Spleen (tissue), 11 donors: Measurements from ENCODE around the gene AWAT1. TPM values are rescaled to one million over a fixed set of nuclear protein-coding genes. Genes with fewer than 3 reads are reported as not detected.
A peak's percentile ranks its signal among the peaks of the same experiment; 100 is the strongest.
"Not testable (repeated sequence)": the region's sequence is repeated elsewhere in the genome, so short reads cannot be mapped to it uniquely, and the experiment has no call there.

ENCODE experiments used
- DNase-seq: peaks from one replicate; pipeline ENCODE4 v3.0.0-alpha.2; 2020
- H3K27ac ChIP-seq, 8 donors: fragments of 200-600 bp; sonication (generic) in 7 of 8; 1 replicate in 4 of 8; 2 replicates in 4 of 8; pipeline versions ENCODE4 v1.5.0 to v1.8.0; 2016 to 2021; ENCODE audit warnings: inconsistent platforms in 4 of 8, mild to moderate bottlenecking in 4 of 8, moderate library complexity in 1 of 8
- H3K27me3 ChIP-seq, 7 donors: fragments of 200-600 bp; sonication (generic) in 6 of 7; replicated peaks in 1 of 7; 1 replicate in 4 of 7; 2 replicates in 3 of 7; pipeline versions ENCODE4 v1.5.0 to v1.8.0; 2016 to 2021; ENCODE audit warnings: inconsistent platforms in 3 of 7, mild to moderate bottlenecking in 1 of 7
- H3K36me3 ChIP-seq, 6 donors: fragments of 200-600 bp; sonication (generic) in 5 of 6; 1 replicate in 4 of 6; 2 replicates in 2 of 6; pipeline versions ENCODE4 v1.5.0 to v1.8.0; 2016 to 2021; ENCODE audit warnings: inconsistent platforms in 2 of 6
- H3K4me1 ChIP-seq, 6 donors: fragments of 200-600 bp; sonication (generic) in 5 of 6; 1 replicate in 3 of 6; 2 replicates in 3 of 6; pipeline versions ENCODE4 v1.5.0 to v1.8.0; 2016 to 2021; ENCODE audit warnings: inconsistent platforms in 3 of 6
- H3K4me3 ChIP-seq, 8 donors: fragments of 200-600 bp; sonication (generic) in 7 of 8; 1 replicate in 4 of 8; 2 replicates in 4 of 8; pipeline versions ENCODE4 v1.5.0 to v1.8.0; 2016 to 2021; ENCODE audit warnings: inconsistent platforms in 4 of 8, mild to moderate bottlenecking in 4 of 8, moderate library complexity in 2 of 8
- H3K9me3 ChIP-seq, 8 donors: fragments of 200-600 bp; sonication (generic) in 7 of 8; 1 replicate in 4 of 8; 2 replicates in 4 of 8; pipeline versions ENCODE4 v1.5.0 to v1.8.0; 2016 to 2021; ENCODE audit warnings: inconsistent platforms in 4 of 8
- POLR2A ChIP-seq, 3 donors: fragments of 450-650 bp; IDR thresholded peaks; one replicate each; pipeline ENCODE4 v1.5.1; 2017; ENCODE audit warnings: antibody characterized with exemption in 3 of 3, mild to moderate bottlenecking in 1 of 3
- POLR2AphosphoS5 ChIP-seq, 3 donors: sonication (generic); formaldehyde crosslinking; IDR thresholded peaks; one replicate each; pipeline ENCODE4 v1.5.1; 2017; ENCODE audit warnings: antibody characterized with exemption in 3 of 3
- WGBS, 5 donors: extraction: QIAGEN DNeasy Blood & Tissue Kit in 3 of 5; methylation state at CpG; one replicate each; pipeline versions ENCODE4 v1.1.5 to v1.1.7; 2013 to 2018; 5-methylcytosine and 5-hydroxymethylcytosine counted together
- intact Hi-C: fragments of 100-400 bp; cut with DNase I; formaldehyde crosslinking; loops from one replicate; pipeline ENCODE4 v1.15.0; 2023; ENCODE audit warnings: low total_unique reads
- polyA plus RNA-seq, 3 donors: library from polyadenylated mRNA; stranded (reverse); fragments of 200-250 nt; gene quantifications; one replicate each; pipeline ENCODE4 v1.2.1, GENCODE V29; 2013
- total RNA-seq, 7 donors: library from RNA; depleted of rRNA in 3 of 7; stranded (reverse); fragments of >200 nt in 3 of 7; fragmentation: NEBNext Ultra II Directional in 4 of 7; extraction: Animal tissue kit (Norgen Biotek cat#: 25700) in 4 of 7; gene quantifications; one replicate each; pipeline versions ENCODE4 v1.1.0 to v1.2.1, GENCODE V29; 2016 to 2021
- TF ChIP-seq, protein P1 (sequence below), 11 experiments: fragments of 200-600 bp in 7 of 11; fragments of 450-650 bp in 4 of 11; sonication (generic) in 4 of 11; IDR thresholded peaks in 8 of 11; conservative IDR thresholded peaks in 3 of 11; 1 replicate in 7 of 11; 2 replicates in 4 of 11; pipeline versions ENCODE4 v1.4.0 to v1.8.0; 2016 to 2021; ENCODE audit warnings: antibody characterized with exemption in 11 of 11, inconsistent platforms in 4 of 11, mild to moderate bottlenecking in 1 of 11
- donor health status: healthy with polysubstance abuse.
- donor health status: DM: no; HTN: no; CAD: no; lungs with moderate emphysema.
- donor health status: DM: no; HTN: no; CAD: no.
- donor health status: Bipolar disorder and iron deficiency.
- donor health status: healthy.
- donor health status: DM: no; HTN: no; CAD: no.
- donor health status: DM: yes; HTN: yes; CAD: no.

AWAT1 gene
- total and polyA plus RNA-seq, 10 donors, result not detected

DNA sequence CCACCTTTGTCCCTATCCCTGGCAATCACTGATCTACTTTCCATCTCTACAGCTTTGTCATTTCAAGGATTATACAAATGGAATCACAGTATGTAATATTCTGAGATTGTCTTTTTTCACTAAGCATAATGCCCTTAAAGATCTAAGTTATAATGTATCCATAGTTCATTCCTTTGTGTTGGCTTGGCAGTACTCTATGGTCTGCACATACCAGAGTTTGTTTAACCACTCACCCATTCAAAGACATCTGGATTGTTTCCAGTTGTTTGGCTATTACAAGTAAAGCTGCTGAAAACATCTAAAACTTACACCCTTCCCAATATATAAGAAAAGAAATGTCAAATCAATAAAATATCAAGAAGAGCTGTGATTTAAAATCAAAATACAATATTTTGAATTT is 26.0 kb upstream of the AWAT1 start:
- Histone ChIP-seq H3K4me3 (no peak overlapping the region), H3K9me3 (no peaks in the 10 kb centered on the region), H3K27ac (no peak overlapping the region), H3K4me1 (no peaks in the 10 kb centered on the region), H3K36me3 (no peaks in the 10 kb centered on the region), H3K27me3 (no peaks in the 10 kb centered on the region)
- no peak for DNase-seq
- intact Hi-C loops, result no loop called here
- TF ChIP-seq POLR2A (IDR thresholded peaks at IDR 0.05) (no peak), POLR2AphosphoS5 (IDR thresholded peaks at IDR 0.05) (no peak)
- TF ChIP-seq, protein P1, sequence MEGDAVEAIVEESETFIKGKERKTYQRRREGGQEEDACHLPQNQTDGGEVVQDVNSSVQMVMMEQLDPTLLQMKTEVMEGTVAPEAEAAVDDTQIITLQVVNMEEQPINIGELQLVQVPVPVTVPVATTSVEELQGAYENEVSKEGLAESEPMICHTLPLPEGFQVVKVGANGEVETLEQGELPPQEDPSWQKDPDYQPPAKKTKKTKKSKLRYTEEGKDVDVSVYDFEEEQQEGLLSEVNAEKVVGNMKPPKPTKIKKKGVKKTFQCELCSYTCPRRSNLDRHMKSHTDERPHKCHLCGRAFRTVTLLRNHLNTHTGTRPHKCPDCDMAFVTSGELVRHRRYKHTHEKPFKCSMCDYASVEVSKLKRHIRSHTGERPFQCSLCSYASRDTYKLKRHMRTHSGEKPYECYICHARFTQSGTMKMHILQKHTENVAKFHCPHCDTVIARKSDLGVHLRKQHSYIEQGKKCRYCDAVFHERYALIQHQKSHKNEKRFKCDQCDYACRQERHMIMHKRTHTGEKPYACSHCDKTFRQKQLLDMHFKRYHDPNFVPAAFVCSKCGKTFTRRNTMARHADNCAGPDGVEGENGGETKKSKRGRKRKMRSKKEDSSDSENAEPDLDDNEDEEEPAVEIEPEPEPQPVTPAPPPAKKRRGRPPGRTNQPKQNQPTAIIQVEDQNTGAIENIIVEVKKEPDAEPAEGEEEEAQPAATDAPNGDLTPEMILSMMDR (IDR thresholded peaks at IDR 0.05 in 8 of 11, conservative IDR thresholded peaks at IDR 0.05 in 3 of 11), result no peak

- WGBS, 5 donors, result 54 to 77% (median 62%) methylated on average over 6 of the region's 6 CpGs
- H3K4me1 ChIP-seq, H3K27ac ChIP-seq, H3K9me3 ChIP-seq, H3K36me3 ChIP-seq, DNase-seq, H3K4me3 ChIP-seq, intact Hi-C loops, H3K27me3 ChIP-seq: not testable (repeated sequence)
These were observed 24.9 kb upstream of the AWAT1 start for GRCh38 chrX:70209570-70209969.

GRCh38 chrX:70219938-70220764 is 14.3 kb upstream of the AWAT1 start:
- Histone ChIP-seq H3K27me3 (peaks cover 0 to 22% (median 0%) of the 10 kb centered on the region in 7 donors), H3K9me3 (no peaks in the 10 kb centered on the region), H3K4me1 (no peaks in the 10 kb centered on the region), H3K27ac (peak overlapping the region in 1 of 8 donors; percentile 30), H3K36me3 (no peaks in the 10 kb centered on the region), H3K4me3 (no peak overlapping the region)
- 65 to 84% (median 80%) methylated on average over 5 of the region's 5 CpGs for WGBS, 5 donors
- intact Hi-C loops, result no loop called here
- DNase-seq, result no peak
- TF ChIP-seq, protein P1 (IDR thresholded peaks at IDR 0.05 in 8 of 11, conservative IDR thresholded peaks at IDR 0.05 in 3 of 11), result no peak
- no peak for TF ChIP-seq POLR2A (IDR thresholded peaks at IDR 0.05)
- no peak for TF ChIP-seq POLR2AphosphoS5 (IDR thresholded peaks at IDR 0.05)

GRCh38 chrX:70226048-70226447 is 8.4 kb upstream of the AWAT1 start:
- no peaks in the 10 kb centered on the region for H3K36me3 ChIP-seq
- TF ChIP-seq POLR2A (IDR thresholded peaks at IDR 0.05), result no peak
- no peak for TF ChIP-seq POLR2AphosphoS5 (IDR thresholded peaks at IDR 0.05)
- TF ChIP-seq, protein P1 (IDR thresholded peaks at IDR 0.05 in 8 of 11, conservative IDR thresholded peaks at IDR 0.05 in 3 of 11), result no peak

More at GRCh38 chrX:70226048-70226447, 8.4 kb upstream of the AWAT1 start:
- Histone ChIP-seq H3K27ac (no peak overlapping the region), H3K27me3 (peaks cover 0 to 5% (median 0%) of the 10 kb centered on the region in 7 donors), H3K4me1 (no peaks in the 10 kb centered on the region), H3K4me3 (no peak overlapping the region), H3K9me3 (no peaks in the 10 kb centered on the region)
- intact Hi-C loops, result no loop called here
- DNase-seq, result no peak
